Choroid plexus epithelial cell (primary cell): Measurements from ENCODE around the gene VIPR2.
"Not testable (repeated sequence)": the region's sequence is repeated elsewhere in the genome, so short reads cannot be mapped to it uniquely, and the experiment has no call there.

Experiments used
- DNase-seq: peaks from one replicate; pipeline ENCODE4 v3.0.0-alpha.2; 2010; ENCODE audit warnings: low read depth
- H3K4me3 ChIP-seq: 2 replicates; pipeline ENCODE4 v1.5.1; 2011; ENCODE audit warnings: low read depth, mild to moderate bottlenecking, control low read depth, low read length, moderate library complexity
- TF ChIP-seq, protein P1 (sequence below): conservative IDR thresholded peaks from 2 replicates; pipeline ENCODE4 v1.5.1; 2011; ENCODE audit warnings: low read depth, mild to moderate bottlenecking, control low read depth, inconsistent platforms, low read length, moderate library complexity

VIPR2 gene

DNA sequence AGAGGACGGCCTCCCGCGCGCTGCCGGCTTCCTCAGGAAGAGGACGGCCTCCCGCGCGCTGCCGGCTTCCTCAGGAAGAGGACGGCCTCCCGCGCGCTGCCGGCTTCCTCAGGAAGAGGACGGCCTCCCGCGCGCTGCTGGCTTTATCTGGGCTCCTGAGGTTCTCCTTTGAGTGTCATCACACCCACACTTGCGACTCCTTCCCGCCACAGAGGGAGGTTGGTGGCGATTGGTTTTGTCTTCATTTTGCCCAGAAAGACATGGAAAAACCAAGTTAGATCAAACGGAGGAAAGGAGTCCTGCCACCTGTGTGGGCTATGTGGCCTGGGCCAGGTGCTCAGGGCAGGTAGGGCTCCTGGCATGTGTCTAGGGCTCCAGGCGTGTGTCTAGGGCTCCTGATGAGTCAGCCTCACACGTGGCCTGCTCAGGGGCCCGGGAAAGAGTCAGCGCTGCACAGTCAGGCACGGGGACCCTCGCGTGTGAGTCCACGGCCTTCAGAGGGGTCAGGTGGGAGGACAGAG, 138.0 kb downstream of the VIPR2 start:
- DNase-seq = no peak
- no peak overlapping the region for H3K4me3 ChIP-seq
- TF ChIP-seq, protein P1, sequence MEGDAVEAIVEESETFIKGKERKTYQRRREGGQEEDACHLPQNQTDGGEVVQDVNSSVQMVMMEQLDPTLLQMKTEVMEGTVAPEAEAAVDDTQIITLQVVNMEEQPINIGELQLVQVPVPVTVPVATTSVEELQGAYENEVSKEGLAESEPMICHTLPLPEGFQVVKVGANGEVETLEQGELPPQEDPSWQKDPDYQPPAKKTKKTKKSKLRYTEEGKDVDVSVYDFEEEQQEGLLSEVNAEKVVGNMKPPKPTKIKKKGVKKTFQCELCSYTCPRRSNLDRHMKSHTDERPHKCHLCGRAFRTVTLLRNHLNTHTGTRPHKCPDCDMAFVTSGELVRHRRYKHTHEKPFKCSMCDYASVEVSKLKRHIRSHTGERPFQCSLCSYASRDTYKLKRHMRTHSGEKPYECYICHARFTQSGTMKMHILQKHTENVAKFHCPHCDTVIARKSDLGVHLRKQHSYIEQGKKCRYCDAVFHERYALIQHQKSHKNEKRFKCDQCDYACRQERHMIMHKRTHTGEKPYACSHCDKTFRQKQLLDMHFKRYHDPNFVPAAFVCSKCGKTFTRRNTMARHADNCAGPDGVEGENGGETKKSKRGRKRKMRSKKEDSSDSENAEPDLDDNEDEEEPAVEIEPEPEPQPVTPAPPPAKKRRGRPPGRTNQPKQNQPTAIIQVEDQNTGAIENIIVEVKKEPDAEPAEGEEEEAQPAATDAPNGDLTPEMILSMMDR = no peak

DNA sequence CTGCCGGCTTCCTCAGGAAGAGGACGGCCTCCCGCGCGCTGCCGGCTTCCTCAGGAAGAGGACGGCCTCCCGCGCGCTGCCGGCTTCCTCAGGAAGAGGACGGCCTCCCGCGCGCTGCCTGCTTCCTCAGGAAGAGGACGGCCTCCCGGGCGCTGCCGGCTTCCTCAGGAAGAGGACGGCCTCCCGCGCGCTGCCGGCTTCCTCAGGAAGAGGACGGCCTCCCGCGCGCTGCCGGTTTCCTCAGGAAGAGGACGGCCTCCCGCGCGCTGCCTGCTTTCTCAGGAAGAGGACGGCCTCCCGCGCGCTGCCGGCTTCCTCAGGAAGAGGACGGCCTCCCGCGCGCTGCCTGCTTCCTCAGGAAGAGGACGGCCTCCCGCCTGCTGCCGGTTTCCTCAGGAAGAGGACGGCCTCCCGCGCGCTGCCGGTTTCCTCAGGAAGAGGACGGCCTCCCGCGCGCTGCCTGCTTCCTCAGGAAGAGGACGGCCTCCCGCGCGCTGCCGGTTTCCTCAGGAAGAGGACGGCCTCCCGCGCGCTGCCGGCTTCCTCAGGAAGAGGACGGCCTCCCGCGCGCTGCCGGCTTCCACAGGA, 138.6 kb downstream of the VIPR2 start:
- DNase-seq, H3K4me3 ChIP-seq: not testable (repeated sequence)

DNA sequence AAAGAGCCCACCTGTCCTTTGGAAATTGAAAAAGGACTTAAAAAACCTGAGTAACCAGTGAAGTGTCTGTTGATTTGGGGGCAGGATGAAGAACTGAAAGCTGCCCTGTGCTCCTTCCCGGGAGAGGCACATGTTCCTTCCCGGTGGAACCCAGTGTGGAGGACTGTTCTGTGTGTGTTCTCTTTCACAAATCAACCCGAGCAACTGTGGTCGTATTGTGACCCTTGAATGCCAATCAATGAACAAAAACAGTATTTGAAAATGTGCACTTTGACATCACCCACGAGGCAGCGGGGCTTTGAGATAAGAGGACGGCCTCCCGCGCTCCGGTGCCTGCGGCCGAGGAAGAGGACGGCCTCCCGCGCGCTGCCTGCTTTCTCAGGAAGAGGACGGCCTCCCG, 139.0 kb downstream of the VIPR2 start:
- no peak overlapping the region for H3K4me3 ChIP-seq
- DNase-seq = no peak

DNA sequence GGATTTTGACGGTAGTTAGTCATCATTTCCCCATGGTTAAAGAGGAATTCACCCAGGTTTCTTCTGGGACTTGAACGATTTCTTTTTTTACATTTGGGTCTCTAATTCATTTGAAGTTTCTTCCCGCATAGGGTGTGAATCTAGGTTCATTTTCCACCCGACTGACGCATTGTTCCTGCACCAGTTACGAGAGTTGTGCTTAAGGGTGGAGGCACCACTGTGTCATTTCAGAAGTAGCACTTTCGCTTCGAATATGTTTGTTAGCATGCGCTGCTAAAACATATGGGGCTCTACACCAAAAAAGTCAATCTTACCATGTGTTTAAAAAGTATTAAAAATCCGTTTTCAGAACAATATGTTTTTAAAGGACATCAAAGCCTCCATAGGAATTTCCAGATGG, 140.3 kb downstream of the VIPR2 start:
- TF ChIP-seq, protein P1 = no peak
- H3K4me3 ChIP-seq = no peak overlapping the region
- no peak for DNase-seq

More for the DNA sequence above, 139.0 kb downstream of the VIPR2 start:
- TF ChIP-seq, protein P1 = no peak

DNA sequence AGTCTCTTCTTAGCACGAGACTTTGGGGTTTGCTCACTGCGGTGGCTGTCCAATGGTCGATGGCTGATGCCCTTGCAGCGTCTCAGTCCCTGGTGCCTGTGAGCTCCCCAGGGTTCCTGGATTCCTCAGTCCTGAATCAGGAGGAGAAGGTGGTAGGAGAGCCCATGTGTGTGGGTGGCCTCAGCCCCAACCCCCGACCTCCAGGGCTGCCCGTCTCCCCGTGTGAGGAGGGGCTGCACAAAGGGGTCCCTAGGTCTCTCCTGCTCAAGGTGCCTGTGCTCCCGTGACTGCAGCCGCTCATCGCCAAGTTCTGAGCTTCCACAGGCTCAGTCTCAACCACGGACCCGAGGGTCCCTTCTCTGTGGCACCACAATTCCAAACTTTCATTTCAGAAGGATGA, 142.9 kb downstream of the VIPR2 start:
- no peak for DNase-seq
- H3K4me3 ChIP-seq = no peak overlapping the region
- TF ChIP-seq, protein P1 = no peak

DNA sequence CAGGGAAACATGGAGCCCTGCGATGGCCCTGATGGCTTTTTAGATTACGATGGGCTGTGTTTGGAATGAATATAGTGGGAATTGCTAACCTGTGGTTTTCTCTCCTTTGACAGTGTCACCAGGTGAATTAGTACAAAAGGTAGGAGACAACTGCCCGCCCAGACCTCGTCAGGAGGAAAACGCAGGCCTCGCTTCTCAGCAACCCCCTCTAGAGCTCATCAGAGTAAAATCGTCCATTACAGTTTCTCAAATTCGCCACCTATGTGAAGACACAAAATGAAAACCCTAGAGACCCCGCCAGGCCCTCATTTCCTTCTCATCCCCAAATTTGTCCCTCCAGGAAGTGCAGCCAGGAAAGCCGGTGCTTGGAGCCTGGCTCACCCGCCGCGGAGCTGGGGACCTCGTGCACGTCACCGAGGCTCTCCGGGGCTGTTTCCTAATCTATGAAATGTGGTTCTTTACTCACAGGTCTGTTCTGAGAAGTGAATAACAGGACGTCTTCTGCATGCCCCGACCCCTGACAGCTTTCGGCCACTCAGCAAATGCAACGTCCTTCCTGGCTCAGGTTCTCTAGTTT, 143.7 kb downstream of the VIPR2 start:
- TF ChIP-seq, protein P1 = peak; percentile 17
- H3K4me3 ChIP-seq = no peak overlapping the region
- DNase-seq = no peak

DNA sequence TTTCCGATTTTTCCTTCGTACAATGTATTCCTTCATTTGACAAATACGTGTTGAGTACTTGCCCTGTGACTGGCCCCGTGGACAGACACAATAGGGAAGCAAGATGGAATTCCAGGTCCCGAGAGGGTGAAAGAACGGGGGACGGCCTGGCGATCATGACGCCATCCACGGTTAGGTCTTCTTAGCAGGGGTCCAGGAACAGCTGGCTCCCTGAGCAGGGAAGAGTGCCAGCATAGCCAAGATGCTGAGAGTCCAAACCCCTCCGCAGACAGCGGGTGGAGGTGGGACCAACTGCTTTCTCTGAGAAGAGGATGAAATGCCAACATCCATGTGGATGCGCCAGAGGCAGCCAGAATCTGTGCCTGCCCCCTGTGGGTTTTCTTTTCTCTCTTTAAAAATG, 144.6 kb downstream of the VIPR2 start:
- TF ChIP-seq, protein P1 = no peak

More for the DNA sequence above, 144.6 kb downstream of the VIPR2 start:
- no peak overlapping the region for H3K4me3 ChIP-seq
- DNase-seq = no peak
